GM19099 (cell line): Measurements from ENCODE around the gene CAMKMT.

Experiments used
- POLR2A ChIP-seq: IDR thresholded peaks from 3 replicates; pipeline ENCODE4 v1.6.1; 2011; ENCODE audit warnings: low read depth; ENCODE audit not compliant: insufficient read length; ENCODE audit errors: extremely low read depth

The CAMKMT gene

GRCh38 chr2:44793322-44793870 is 431.6 kb downstream of the CAMKMT start:
- no peak for TF ChIP-seq POLR2A

- no peak for TF ChIP-seq POLR2A
These were observed 435.0 kb downstream of the CAMKMT start for GRCh38 chr2:44796771-44797170.

GRCh38 chr2:44798139-44798659 is 436.5 kb downstream of the CAMKMT start:
- no peak for TF ChIP-seq POLR2A

- TF ChIP-seq POLR2A = no peak
These were observed 437.4 kb downstream of the CAMKMT start for GRCh38 chr2:44799105-44799504.

- TF ChIP-seq POLR2A = no peak
These were observed 438.0 kb downstream of the CAMKMT start for GRCh38 chr2:44799754-44800153.

GRCh38 chr2:44801289-44801840 is 439.6 kb downstream of the CAMKMT start:
- TF ChIP-seq POLR2A = no peak

- no peak for TF ChIP-seq POLR2A
These were observed 440.4 kb downstream of the CAMKMT start for GRCh38 chr2:44801841-44802776.

GRCh38 chr2:44802777-44803424 is 441.2 kb downstream of the CAMKMT start:
- no peak for TF ChIP-seq POLR2A

- TF ChIP-seq POLR2A = no peak
These were observed 442.9 kb downstream of the CAMKMT start for GRCh38 chr2:44804406-44805265.

- TF ChIP-seq POLR2A = no peak
These were observed 443.9 kb downstream of the CAMKMT start for GRCh38 chr2:44805401-44806235.

- no peak for TF ChIP-seq POLR2A
These were observed 445.7 kb downstream of the CAMKMT start for GRCh38 chr2:44807201-44808025.

GRCh38 chr2:44810892-44811530 is 449.3 kb downstream of the CAMKMT start:
- no peak for TF ChIP-seq POLR2A
